ENCODE data around the gene AMPH. TPM values are rescaled to one million over a fixed set of nuclear protein-coding genes. Genes with fewer than 3 reads are reported as not detected.

AMPH gene
- polyA plus RNA-seq, 1 donor (not counting 4 experiments of a cell fraction or from before 2014, with no cell fraction given), result not detected

DNA sequence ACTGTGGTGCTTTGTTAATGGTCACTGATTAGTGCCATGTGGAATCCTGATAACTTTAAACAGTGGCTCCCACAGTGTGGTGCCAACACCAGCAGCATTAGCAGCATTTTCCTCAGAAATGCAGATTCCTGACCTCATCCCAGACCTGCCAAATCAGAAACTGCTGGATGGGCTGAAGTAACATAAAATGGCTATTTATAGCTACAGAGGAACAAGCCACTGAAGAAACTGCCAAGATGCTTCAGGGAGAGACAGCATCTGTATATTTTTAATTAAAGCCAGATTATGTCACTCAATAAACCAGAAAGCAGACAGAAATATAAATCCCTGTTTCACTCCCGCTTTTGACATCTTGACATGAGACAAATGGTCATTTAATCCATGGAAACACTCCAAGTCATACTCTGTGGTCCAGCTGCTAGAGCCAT is 178.5 kb downstream of the AMPH start:
- Histone ChIP-seq H3K79me2 (ENCODE audit: control insufficient read depth, insufficient read depth, low read length) (no peaks in the 10 kb centered on the region), H3K27ac (ENCODE audit: control insufficient read depth, insufficient read depth, low read length) (no peak overlapping the region), H3K4me1 (ENCODE audit: control insufficient read depth, extremely low read depth, insufficient read depth, low read length) (no peaks in the 10 kb centered on the region), H3K4me2 (ENCODE audit: control insufficient read depth, extremely low read depth, insufficient read depth, low read depth, low read length) (no peak overlapping the region), H4K20me1 (ENCODE audit: control insufficient read depth, extremely low read depth, insufficient read depth, low read length) (no peaks in the 10 kb centered on the region), H3K9me3 (ENCODE audit: control insufficient read depth, low read depth, low read length) (peaks cover 1% of the 10 kb centered on the region), H2AFZ (ENCODE audit: control insufficient read depth, low read length) (no peak overlapping the region), H3K4me3 (ENCODE audit: control insufficient read depth in 2 of 3, extremely low read depth in 1 of 3, insufficient read depth in 2 of 3, low read depth in 1 of 3, low read length in 3 of 3) (no peak overlapping the region), H3K27me3 (ENCODE audit: control insufficient read depth, extremely low read depth, insufficient read depth, low read length) (no peaks in the 10 kb centered on the region), H3K9me1 (ENCODE audit: control insufficient read depth, extremely low read depth, insufficient read depth, low read length) (no peaks in the 10 kb centered on the region), H3K36me3 (ENCODE audit: control insufficient read depth in 2 of 2, extremely low read depth in 1 of 2, insufficient read depth in 2 of 2, low read length in 2 of 2) (no peaks in the 10 kb centered on the region), H3K9ac (ENCODE audit: control insufficient read depth, extremely low read depth, insufficient read depth, low read length) (no peak overlapping the region)
- TF ChIP-seq, protein P1, sequence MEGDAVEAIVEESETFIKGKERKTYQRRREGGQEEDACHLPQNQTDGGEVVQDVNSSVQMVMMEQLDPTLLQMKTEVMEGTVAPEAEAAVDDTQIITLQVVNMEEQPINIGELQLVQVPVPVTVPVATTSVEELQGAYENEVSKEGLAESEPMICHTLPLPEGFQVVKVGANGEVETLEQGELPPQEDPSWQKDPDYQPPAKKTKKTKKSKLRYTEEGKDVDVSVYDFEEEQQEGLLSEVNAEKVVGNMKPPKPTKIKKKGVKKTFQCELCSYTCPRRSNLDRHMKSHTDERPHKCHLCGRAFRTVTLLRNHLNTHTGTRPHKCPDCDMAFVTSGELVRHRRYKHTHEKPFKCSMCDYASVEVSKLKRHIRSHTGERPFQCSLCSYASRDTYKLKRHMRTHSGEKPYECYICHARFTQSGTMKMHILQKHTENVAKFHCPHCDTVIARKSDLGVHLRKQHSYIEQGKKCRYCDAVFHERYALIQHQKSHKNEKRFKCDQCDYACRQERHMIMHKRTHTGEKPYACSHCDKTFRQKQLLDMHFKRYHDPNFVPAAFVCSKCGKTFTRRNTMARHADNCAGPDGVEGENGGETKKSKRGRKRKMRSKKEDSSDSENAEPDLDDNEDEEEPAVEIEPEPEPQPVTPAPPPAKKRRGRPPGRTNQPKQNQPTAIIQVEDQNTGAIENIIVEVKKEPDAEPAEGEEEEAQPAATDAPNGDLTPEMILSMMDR (optimal IDR thresholded peaks at IDR 0.05 in 1 of 3, IDR thresholded peaks at IDR 0.05 in 1 of 3, conservative IDR thresholded peaks at IDR 0.05 in 1 of 3; ENCODE audit: extremely low read depth in 1 of 3, insufficient read depth in 2 of 3, low read length in 3 of 3), result no peak
- no peak for TF ChIP-seq EZH2 (IDR thresholded peaks at IDR 0.05; ENCODE audit: low read length)
- DNase-seq (ENCODE audit: low read depth, low spot score) (no peak), FAIRE-seq (no peak)
- dilution Hi-C loops (cut with MboI; ENCODE audit: extremely low pct_ligation_motif_present, low sequenced_read_pairs), result no loop called here

DNA sequence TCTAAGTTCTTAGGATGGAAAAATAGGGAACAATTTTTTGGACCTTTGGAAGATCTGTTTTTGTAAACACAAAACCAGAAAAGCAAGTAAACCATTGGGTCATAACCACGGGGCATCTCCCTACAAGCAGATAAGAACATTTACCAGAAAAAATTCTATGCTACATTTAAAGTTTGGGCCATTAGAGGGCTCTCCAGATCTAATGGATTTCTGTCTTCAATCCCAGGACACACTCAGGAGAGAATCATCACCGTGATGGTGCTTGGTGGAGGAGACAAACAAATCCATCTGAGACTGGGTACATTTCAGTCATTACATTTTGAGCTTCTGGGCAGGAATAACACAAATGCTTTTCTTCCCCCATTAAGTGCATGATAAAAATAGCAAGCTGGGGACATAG is 179.3 kb downstream of the AMPH start:
- H3K27ac ChIP-seq (ENCODE audit: control insufficient read depth, insufficient read depth, low read length), result no peak overlapping the region
- H2AFZ ChIP-seq (ENCODE audit: control insufficient read depth, low read length), result no peak overlapping the region
- no peaks in the 10 kb centered on the region for H3K79me2 ChIP-seq (ENCODE audit: control insufficient read depth, insufficient read depth, low read length)
- FAIRE-seq, result no peak
- no peaks in the 10 kb centered on the region for H3K9me1 ChIP-seq (ENCODE audit: control insufficient read depth, extremely low read depth, insufficient read depth, low read length)
- H3K9me3 ChIP-seq (ENCODE audit: control insufficient read depth, low read depth, low read length), result peaks cover 1% of the 10 kb centered on the region
- no peaks in the 10 kb centered on the region for H4K20me1 ChIP-seq (ENCODE audit: control insufficient read depth, extremely low read depth, insufficient read depth, low read length)
- no peaks in the 10 kb centered on the region for H3K27me3 ChIP-seq (ENCODE audit: control insufficient read depth, extremely low read depth, insufficient read depth, low read length)
- no peak overlapping the region for H3K4me3 ChIP-seq (ENCODE audit: control insufficient read depth in 2 of 3, extremely low read depth in 1 of 3, insufficient read depth in 2 of 3, low read depth in 1 of 3, low read length in 3 of 3)
- no peak overlapping the region for H3K9ac ChIP-seq (ENCODE audit: control insufficient read depth, extremely low read depth, insufficient read depth, low read length)
- H3K4me1 ChIP-seq (ENCODE audit: control insufficient read depth, extremely low read depth, insufficient read depth, low read length), result no peaks in the 10 kb centered on the region
- TF ChIP-seq, protein P1 (optimal IDR thresholded peaks at IDR 0.05 in 1 of 3, IDR thresholded peaks at IDR 0.05 in 1 of 3, conservative IDR thresholded peaks at IDR 0.05 in 1 of 3; ENCODE audit: extremely low read depth in 1 of 3, insufficient read depth in 2 of 3, low read length in 3 of 3), result peak in 1 of 3 experiments; percentile 26
- no peak for TF ChIP-seq EZH2 (IDR thresholded peaks at IDR 0.05; ENCODE audit: low read length)
- H3K4me2 ChIP-seq (ENCODE audit: control insufficient read depth, extremely low read depth, insufficient read depth, low read depth, low read length), result no peak overlapping the region
- dilution Hi-C loops (cut with MboI; ENCODE audit: extremely low pct_ligation_motif_present, low sequenced_read_pairs), result no loop called here
- no peaks in the 10 kb centered on the region for H3K36me3 ChIP-seq (ENCODE audit: control insufficient read depth in 2 of 2, extremely low read depth in 1 of 2, insufficient read depth in 2 of 2, low read length in 2 of 2)
- DNase-seq (ENCODE audit: low read depth, low spot score), result no peak
